Measurements from ENCODE around the gene TMEM120A.

Gene TMEM120A

DNA sequence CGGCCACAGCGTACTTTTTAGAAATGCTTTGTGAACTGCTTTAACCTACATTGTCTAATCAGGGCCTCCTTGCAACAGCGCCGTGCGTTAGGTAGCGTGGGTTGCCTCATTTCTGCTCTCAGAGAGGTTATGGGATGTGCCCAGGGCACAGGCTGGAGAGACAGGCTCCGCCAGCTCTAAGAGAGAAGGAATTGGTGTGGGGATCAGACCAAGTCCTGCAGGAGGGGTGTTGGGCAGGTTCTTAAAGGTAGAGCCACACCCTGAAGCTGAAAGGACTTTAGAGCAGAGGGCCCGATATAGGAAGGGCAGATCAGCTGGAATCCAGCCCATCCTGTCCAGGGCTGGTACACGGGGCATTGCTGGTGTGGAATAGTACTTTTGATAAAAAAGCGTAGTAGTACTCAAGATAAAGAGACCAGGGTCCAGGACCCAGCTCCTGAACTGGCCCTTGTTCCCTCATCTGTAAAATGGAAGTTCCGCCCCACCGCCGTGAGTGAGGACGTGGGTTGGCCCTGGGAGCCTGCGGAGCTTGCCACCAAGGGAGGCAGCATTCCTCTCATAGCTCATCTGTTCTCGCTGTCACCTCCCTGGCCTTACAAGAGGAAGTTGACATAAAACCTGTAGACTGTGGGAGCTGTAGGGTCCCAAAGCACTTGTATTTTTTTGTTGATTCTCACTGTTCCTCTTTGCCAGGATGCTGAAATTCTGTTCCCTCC lies 37.2 kb downstream of the TMEM120A start:
- DNase-seq: no peak

DNA sequence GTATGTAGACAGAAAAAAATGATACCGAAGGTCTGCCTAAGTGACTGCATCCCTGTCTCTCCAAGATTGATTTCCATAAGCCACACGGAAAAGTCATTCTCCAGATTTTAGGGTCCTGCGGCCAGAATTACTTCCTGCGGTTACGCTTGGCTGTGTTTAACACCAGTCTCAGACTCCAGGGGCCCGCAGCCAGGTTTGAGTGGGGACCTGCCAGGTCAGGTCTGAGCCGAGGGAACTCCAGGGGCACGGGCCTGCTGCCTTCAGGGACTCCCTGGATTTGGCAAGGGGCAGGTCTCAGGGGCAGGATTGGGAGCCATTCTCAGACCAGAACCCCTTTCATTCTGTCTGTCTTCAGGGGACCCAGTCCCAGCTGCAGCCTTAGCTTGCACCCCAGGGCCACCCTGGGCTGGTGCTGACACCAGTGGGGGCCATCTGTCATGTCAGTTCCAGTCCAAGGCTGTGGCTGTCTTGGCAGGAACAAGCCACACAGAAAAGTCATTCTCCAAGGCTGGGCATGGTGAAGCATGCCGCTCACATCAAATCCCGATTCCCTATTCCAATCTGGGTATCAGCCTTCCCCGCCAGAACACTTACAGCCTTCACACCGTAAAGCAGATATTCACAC lies 39.0 kb downstream of the TMEM120A start:
- DNase-seq: no peak

DNA sequence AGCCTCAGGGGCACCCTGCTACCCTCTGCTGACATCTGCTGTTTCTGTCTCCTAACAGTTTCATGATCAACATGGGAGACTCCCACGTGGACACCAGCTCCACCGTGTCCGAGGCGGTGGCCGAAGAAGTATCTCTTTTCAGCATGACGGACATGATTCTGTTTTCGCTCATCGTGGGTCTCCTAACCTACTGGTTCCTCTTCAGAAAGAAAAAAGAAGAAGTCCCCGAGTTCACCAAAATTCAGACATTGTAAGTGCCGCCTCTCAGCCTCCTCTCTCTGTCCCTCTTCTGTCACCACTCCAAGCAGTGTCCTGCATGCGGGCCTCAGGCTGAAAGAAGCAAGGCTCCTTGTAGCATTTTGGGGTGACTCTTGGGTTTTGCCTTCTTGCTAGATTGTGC lies 40.5 kb downstream of the TMEM120A start:
- DNase-seq: no peak

DNA sequence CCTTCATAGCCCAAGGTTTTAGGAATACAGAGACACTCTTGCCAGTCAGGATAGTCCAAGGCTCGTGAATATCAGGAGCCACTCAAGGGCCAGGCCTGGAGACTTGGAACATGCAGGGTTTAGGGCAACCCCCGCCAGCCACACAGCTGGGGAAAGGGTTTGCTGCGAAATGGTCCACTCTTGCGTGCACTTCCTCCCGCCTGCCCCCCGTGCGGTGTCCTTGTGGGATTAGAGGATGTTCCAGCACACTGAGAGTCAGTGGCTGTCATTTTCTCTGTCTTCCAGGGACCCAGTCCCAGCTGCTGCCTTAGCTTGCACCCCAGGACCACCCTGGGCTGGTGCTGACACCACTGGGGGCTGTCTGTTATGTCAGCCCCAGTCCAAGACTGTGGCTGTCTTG lies 41.0 kb downstream of the TMEM120A start:
- no peak for DNase-seq

DNA sequence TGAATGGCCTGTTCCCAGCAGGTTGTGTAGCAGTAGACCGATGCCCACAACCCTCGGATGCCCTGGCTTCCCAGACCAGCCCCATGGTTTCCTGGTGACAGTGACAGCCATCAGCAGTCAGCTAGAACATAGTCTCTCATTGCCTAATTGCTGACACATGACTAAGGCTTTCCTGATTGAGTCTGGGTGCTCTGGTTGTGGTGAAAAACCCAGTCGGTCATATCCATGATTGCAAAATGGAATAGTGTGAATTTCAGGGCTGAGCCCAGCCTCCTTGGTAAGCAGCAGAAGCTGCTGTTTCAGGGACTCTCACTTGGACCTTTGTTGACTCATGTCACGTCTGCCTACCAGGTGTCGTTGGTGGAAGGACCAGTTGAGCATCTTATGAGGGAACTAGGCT lies 42.9 kb downstream of the TMEM120A start:
- DNase-seq: no peak

DNA sequence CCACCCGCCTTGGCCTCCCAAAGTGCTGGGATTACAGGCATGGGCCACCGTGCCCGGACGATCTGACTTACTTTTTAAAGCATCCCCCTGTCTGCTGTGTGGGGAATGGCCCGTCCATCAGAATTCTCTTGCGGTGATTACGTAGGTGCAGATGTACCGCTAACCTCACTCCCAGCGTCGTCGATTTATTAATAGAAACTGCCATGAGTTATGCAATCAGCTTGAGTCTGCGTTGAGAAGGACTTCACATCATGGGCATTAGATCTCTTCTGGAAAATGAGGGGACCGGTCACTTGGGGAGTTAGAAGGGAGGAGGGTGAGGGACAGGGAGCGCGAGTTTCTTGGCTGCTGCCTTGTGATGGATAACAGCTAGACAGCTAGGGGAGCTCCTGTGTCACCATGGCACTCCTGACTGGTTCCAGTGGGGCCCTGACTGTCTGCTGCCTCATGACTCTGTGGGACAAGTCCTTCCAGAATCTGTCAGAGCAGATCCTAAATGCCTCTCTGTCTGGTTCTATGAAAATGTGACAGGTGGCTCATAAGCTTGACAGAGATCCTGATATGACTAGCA lies 44.2 kb downstream of the TMEM120A start:
- no peak for DNase-seq

DNA sequence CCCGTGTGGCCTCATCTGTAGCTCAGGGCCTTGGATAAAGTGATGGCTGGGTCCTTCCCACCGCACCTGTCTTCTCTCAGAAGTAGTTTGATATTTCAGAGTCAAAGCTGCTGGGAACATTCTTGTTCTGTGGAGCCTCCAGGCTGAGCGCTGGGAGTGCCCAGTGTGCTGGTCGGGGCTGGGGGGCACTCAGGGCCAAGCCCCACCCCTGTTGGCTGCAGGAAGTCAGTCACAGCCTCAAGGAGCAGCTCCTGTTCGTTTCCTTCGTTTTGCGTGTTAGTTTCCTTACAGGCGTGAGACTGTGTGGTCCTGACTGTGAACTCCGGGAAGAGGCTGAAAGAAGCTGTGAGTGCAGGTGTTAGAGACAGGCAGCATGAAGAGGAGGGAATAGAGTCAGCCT lies 46.2 kb downstream of the TMEM120A start:
- no peak for DNase-seq

DNA sequence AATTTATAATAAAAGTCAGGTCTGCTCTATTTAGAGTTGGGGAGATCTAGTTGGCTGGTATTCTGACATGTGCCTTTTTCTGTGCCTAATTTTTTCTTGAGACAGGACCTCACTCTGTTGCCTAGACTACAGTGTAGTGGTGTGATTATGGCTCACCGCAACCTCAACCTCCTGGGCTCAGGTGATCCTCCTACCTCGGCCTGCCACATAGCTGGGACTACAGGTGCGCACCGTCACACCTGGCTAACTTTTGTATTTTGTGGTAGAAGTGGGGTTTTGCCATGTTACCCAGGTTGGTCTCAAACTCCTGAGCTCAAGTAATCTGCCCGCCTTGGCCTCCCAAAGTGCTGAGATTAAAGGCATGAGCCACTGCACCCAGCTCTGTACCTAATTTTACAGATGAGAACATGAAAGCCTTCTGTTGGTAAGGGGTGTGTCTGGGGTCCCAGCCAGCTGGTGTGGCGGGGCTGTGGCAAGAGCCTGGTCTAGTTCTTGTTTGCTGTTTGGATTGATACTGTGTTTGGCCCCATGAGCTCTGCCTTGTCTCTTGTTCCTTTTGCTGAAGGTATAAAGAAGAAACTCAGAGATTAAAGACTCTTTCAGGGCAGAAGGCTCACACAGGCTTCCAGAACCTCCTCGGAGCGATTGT lies 48.1 kb downstream of the TMEM120A start:
- DNase-seq: peak in 1 of 2 experiments; percentile 20

DNA sequence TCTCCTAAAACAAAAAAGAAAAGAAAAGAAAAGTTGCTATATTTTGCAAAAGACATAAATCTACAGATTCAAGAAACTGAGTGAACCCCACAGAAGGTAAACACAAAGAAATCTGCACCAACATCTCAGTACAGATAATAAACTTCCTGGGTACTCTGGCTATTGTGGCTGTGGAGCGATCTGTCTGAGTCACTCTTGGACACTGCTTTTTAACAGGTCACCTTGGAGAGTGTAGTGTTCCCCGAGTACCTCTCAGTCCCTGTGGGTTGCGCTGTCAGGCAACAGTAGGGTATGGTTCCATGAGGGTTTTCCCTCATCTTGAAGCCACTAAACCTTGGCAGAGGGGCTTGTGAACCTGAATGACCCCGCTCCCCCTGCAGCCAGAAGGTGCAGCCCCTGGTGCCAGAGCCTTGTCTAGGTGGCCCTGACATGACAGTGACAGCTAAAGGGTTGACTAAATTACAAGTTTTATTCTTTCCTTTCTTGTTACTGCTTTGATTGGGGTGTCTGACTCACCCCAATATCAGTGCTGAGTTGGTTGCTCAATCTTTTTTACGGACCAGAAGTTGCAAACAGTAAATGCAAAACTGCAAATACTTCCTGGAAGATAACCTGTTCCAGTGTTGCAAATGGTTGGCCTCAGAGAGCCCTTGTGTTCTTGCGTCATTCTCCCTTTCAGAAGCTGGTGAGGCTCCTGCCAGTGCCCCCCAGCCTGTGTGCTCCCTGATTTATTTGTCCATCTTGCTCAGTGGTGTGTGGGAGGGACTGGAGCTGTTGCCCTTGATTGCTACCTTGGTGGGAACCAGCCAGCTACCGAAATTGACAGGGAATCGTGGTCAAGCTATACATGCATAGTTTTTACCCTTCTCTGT lies 48.9 kb downstream of the TMEM120A start:
- DNase-seq: no peak

DNA sequence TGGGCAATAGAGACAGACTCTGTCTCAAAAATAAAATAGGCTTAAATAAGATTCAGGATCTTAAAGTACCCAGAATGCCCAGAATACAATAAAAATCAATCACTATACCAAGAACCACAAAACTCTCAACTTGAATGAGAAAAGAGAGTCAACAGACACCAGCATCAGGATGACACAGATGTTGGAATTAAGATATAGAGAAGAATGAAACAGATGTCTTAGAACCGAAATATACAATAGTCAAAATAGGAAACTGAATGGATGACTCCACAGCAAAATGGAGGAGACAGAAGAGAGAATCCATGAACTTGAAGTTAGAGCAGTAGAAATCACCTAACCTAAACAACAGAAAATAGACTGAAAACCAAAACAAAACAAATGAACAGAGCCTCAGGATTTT lies 49.9 kb downstream of the TMEM120A start:
- DNase-seq: no peak

DNA sequence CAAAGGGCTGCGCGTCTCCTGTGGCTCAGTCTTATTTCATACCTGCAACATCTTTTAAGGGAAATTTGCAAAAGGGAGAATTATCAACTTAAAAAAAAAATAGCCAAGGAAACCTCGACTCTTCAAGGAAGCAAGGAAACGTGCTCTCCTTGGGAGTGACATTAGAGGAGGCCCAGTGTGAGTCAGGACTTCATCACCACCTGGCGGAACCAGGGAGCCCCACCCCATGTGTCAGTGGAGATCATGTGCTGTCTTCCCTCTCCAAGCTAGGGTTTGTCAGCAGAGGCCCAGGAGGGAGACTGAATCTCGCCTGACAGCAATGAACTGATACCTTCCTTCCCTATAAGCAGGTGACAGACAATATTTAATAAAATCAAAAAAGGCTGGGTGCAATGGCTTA lies 50.5 kb downstream of the TMEM120A start:
- DNase-seq: no peak

DNA sequence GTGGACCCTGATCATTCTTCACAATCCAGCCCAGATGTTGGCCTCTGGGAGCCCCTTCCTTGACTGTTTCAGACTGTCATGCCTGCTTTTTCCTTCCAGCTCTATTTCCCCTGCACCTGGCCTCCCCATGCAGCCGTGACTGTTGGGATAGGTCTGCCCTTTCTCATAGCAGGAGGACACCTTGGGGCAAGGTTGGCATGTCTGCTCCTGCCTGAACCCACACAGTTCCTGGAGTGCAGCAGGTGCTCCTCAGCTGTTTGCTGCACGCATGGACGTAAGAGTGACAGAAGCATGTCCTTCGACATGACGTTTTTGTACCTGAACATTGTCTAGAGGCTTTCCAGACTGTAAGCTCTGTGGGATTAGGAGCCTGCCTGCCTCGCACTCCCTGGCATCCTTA lies 55.5 kb downstream of the TMEM120A start:
- peak in 1 of 2 experiments; percentile 22 for DNase-seq

DNA sequence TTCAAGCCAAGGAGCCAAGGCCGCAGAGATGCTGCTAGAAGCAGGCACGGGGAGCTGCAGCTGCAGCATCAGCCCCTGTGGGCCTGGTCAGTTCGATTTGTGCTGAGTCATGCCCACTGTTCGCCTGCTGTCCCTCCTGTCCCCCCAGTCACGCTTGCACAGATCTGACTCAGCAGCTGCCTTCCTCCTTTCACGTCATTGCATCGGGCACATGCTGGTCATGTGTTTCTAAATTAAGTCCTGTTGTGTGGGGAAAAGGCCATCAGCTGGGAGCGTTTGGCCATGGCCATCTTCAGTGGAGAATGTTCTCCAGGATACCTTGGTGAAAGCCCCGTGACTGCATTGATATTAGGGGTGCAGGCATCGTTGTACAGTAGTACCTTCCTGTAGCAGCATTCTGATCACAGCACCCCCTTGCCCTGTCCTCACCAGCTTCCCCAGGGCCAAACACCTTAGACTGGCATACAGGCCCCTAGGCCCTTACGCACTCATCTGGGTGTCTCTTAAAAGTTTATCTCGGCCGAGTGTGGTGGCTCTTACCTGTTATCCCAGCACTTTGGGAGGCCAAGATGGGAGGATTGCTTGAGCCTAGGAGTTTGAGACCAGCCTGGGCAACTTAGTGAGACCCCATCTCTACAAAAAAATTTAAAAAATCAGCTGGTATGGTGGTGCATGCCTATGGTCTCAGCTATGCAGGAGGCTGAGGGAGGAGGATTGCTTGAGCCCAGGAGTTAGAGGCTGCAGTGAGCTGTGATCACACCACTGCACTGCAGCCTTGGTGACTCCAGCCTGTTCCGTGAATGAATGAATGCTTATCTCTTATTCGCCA lies 56.2 kb downstream of the TMEM120A start:
- no peak for DNase-seq

All from NCI-H526 (cell line).